NCI-H2227 treated with DMSO at 0.1 percent for 48 hours (cell line): ENCODE measurements around the gene SOX30.

ENCODE experiments used
- DNase-seq: peaks from one replicate; lab custom pipeline; 2025; lab: John Stamatoyannopoulos, UW

Gene SOX30

GRCh38 chr5:157659868-157660660, 7.8 kb upstream of the SOX30 start:
- DNase-seq = no peak

- DNase-seq = no peak
Measured at GRCh38 chr5:157658893-157659292, 6.7 kb upstream of the SOX30 start.

- DNase-seq = no peak
Measured at GRCh38 chr5:157657516-157657915, 5.3 kb upstream of the SOX30 start.

GRCh38 chr5:157651623-157652376, 438 bp downstream of the SOX30 start:
- DNase-seq = no peak

- DNase-seq = no peak
Measured at GRCh38 chr5:157650991-157651611, 1.1 kb downstream of the SOX30 start.

- no peak for DNase-seq
Measured at GRCh38 chr5:157649101-157649500, 3.1 kb downstream of the SOX30 start.

- DNase-seq = no peak
Measured at GRCh38 chr5:157648275-157648990, 3.8 kb downstream of the SOX30 start.

- no peak for DNase-seq
Measured at GRCh38 chr5:157640406-157641066, 11.7 kb downstream of the SOX30 start.

GRCh38 chr5:157630341-157630740, 21.9 kb downstream of the SOX30 start:
- DNase-seq = no peak

GRCh38 chr5:157626831-157627230, 25.4 kb downstream of the SOX30 start:
- no peak for DNase-seq

GRCh38 chr5:157624144-157624543, 28.1 kb downstream of the SOX30 start:
- DNase-seq = no peak

- no peak for DNase-seq
Measured at GRCh38 chr5:157620776-157621175, 31.5 kb downstream of the SOX30 start.

GRCh38 chr5:157618191-157618765, 34.0 kb downstream of the SOX30 start:
- DNase-seq = no peak

- no peak for DNase-seq
Measured at GRCh38 chr5:157616785-157617184, 35.5 kb downstream of the SOX30 start.

- no peak for DNase-seq
Measured at GRCh38 chr5:157613385-157614245, 38.6 kb downstream of the SOX30 start.

- no peak for DNase-seq
Measured at GRCh38 chr5:157612581-157612980, 39.7 kb downstream of the SOX30 start.

GRCh38 chr5:157611571-157612476, 40.4 kb downstream of the SOX30 start:
- DNase-seq = no peak

- no peak for DNase-seq
Measured at GRCh38 chr5:157610990-157611389, 41.2 kb downstream of the SOX30 start.

GRCh38 chr5:157608972-157609565, 43.2 kb downstream of the SOX30 start:
- no peak for DNase-seq
